Measurements from ENCODE around the gene UBE2G1. TPM values are rescaled to one million over a fixed set of nuclear protein-coding genes. Genes with fewer than 3 reads are reported as not detected.

Gene UBE2G1
- total RNA-seq, 1 donor from 2014 or later = 92.8 TPM

GRCh38 chr17:4295686-4296085 lies 70.8 kb downstream of the UBE2G1 start:
- H3K27me3 ChIP-seq (ENCODE audit: low read depth) = no peaks in the 10 kb centered on the region
- intact Hi-C loops (cut with micrococcal nuclease) = no loop called here
- H3K4me3 ChIP-seq = no peak overlapping the region
- H3K9me3 ChIP-seq (replicated peaks) = no peaks in the 10 kb centered on the region
- DNase-seq = no peak
- no peak overlapping the region for H3K27ac ChIP-seq (replicated peaks)
- H3K36me3 ChIP-seq = peaks cover 22% of the 10 kb centered on the region
- H3K4me1 ChIP-seq = peaks cover 53% of the 10 kb centered on the region
- TF ChIP-seq CTCF (IDR thresholded peaks at IDR 0.05; ENCODE audit: borderline replicate concordance) = no peak

- no peak overlapping the region for H3K27ac ChIP-seq (replicated peaks)
- no peaks in the 10 kb centered on the region for H3K9me3 ChIP-seq (replicated peaks)
- H3K4me3 ChIP-seq = no peak overlapping the region
- intact Hi-C loops (cut with micrococcal nuclease) = no loop called here
- no peak for TF ChIP-seq CTCF (IDR thresholded peaks at IDR 0.05; ENCODE audit: borderline replicate concordance)
- H3K36me3 ChIP-seq = peaks cover 35% of the 10 kb centered on the region
- no peak for DNase-seq
- no peaks in the 10 kb centered on the region for H3K27me3 ChIP-seq (ENCODE audit: low read depth)
- peaks cover 38% of the 10 kb centered on the region for H3K4me1 ChIP-seq
These were observed 72.9 kb downstream of the UBE2G1 start for GRCh38 chr17:4293572-4293971.

GRCh38 chr17:4287710-4288109 lies 78.8 kb downstream of the UBE2G1 start:
- Histone ChIP-seq H3K27me3 (ENCODE audit: low read depth) (no peaks in the 10 kb centered on the region), H3K27ac (replicated peaks) (no peak overlapping the region), H3K9me3 (replicated peaks) (no peaks in the 10 kb centered on the region), H3K4me1 (no peaks in the 10 kb centered on the region), H3K4me3 (no peak overlapping the region), H3K36me3 (peaks cover 37% of the 10 kb centered on the region)
- TF ChIP-seq CTCF (IDR thresholded peaks at IDR 0.05; ENCODE audit: borderline replicate concordance) = no peak
- DNase-seq = no peak
- intact Hi-C loops (cut with micrococcal nuclease) = no loop called here

- H3K27me3 ChIP-seq (ENCODE audit: low read depth) = no peaks in the 10 kb centered on the region
- H3K36me3 ChIP-seq = peaks cover 25% of the 10 kb centered on the region
- H3K4me3 ChIP-seq = no peak overlapping the region
- intact Hi-C loops (cut with micrococcal nuclease) = no loop called here
- no peak overlapping the region for H3K27ac ChIP-seq (replicated peaks)
- TF ChIP-seq CTCF (IDR thresholded peaks at IDR 0.05; ENCODE audit: borderline replicate concordance) = no peak
- H3K4me1 ChIP-seq = peaks cover 27% of the 10 kb centered on the region
- DNase-seq = no peak
- H3K9me3 ChIP-seq (replicated peaks) = no peaks in the 10 kb centered on the region
These were observed 90.0 kb downstream of the UBE2G1 start for GRCh38 chr17:4276514-4276913.

- TF ChIP-seq CTCF (IDR thresholded peaks at IDR 0.05; ENCODE audit: borderline replicate concordance) = no peak
- Histone ChIP-seq H3K27me3 (ENCODE audit: low read depth) (no peaks in the 10 kb centered on the region), H3K36me3 (peaks cover 14% of the 10 kb centered on the region), H3K4me1 (peaks cover 59% of the 10 kb centered on the region), H3K4me3 (no peak overlapping the region), H3K27ac (replicated peaks) (peak overlapping the region; percentile 75), H3K9me3 (replicated peaks) (no peaks in the 10 kb centered on the region)
- no peak for DNase-seq
- intact Hi-C loops (cut with micrococcal nuclease) = no loop called here
These were observed 93.5 kb downstream of the UBE2G1 start for GRCh38 chr17:4272972-4273368.
